K562 (cell line): ENCODE measurements around the gene VPS35L. TPM values are rescaled to one million over a fixed set of nuclear protein-coding genes. Genes with fewer than 3 reads are reported as not detected.

Experiments
- ATAC-seq: fragments of 200-7000 bp; cut with Tn5 transposase; 3 replicates; pipeline ENCODE4 v1.9.1; 2020; ENCODE audit warnings: moderate library complexity
- BruUV-seq: library from RNA; stranded (reverse); fragments of 400-500 nt; replicated peaks from 2 replicates; lab custom pipeline; 2021; lab: Mats Ljungman, UMichigan
- CTCF ChIA-PET: fragments of 300-600 bp; formaldehyde crosslinking; extraction: SDS; loops from one replicate; lab custom pipeline; 2021; ENCODE audit warnings: low intra/inter-chr PET ratio; lab: Yijun Ruan, JAX
- POLR2A ChIA-PET: fragments of 300-600, 350-650 bp; sonication (Branson Sonifier 250); formaldehyde crosslinking; extraction: SDS; loops from one replicate; lab custom pipeline; 2021; ENCODE audit warnings: antibody characterized with exemption, inconsistent platforms; lab: Yijun Ruan, JAX
- DNase-seq, 4 experiments: peaks; one replicate each; pipeline versions ENCODE4 v3.0.0 to v3.0.0-alpha.2; 2011 to 2018; ENCODE audit warnings: low spot score in 3 of 4, mixed read lengths in 3 of 4; ENCODE audit errors: extremely low read depth in 1 of 4
- FAIRE-seq: peaks from 2 replicates; lab custom pipeline; 2011; peaks lifted over from hg19 to GRCh38; lab: Jason Lieb, UNC
- H2AFZ ChIP-seq: 2 replicates; pipeline ENCODE4 v1.6.0; 2011; ENCODE audit warnings: low read depth, low read length, control low read depth, inconsistent platforms
- H3K27ac ChIP-seq: fragments of 200-600 bp; 3 replicates; pipeline ENCODE4 v1.8.0; 2011; ENCODE audit warnings: low read depth, mild to moderate bottlenecking, control low read depth, inconsistent platforms, low read length, moderate library complexity, mixed read lengths; ENCODE audit errors: extremely low read depth
- H3K27me3 ChIP-seq, 2 experiments: fragments of 300-600 bp in 1 of 2; 2 replicates in 1 of 2; 3 replicates in 1 of 2; pipeline versions ENCODE4 v1.6.0 to v1.8.0; 2011; ENCODE audit warnings: inconsistent platforms in 2 of 2, low read length in 2 of 2, mild to moderate bottlenecking in 1 of 2, mixed read lengths in 1 of 2, moderate library complexity in 1 of 2; ENCODE audit not compliant: control insufficient read depth in 2 of 2, insufficient read depth in 2 of 2
- H3K36me3 ChIP-seq: fragments of 300-600 bp; 3 replicates; pipeline ENCODE4 v1.8.0; 2011; ENCODE audit warnings: mild to moderate bottlenecking, low read length, inconsistent platforms; ENCODE audit not compliant: control insufficient read depth, insufficient read depth
- H3K4me1 ChIP-seq, 2 experiments: fragments of 200-600 bp in 1 of 2; replicated peaks in 1 of 2; 2 replicates in 1 of 2; 3 replicates in 1 of 2; pipeline versions ENCODE4 v1.5.1 to v1.8.0; 2011; ENCODE audit warnings: inconsistent platforms in 2 of 2, low read length in 2 of 2, mild to moderate bottlenecking in 1 of 2, mixed read lengths in 1 of 2, moderate library complexity in 1 of 2; ENCODE audit not compliant: control insufficient read depth in 2 of 2, insufficient read depth in 2 of 2
- H3K4me2 ChIP-seq: 2 replicates; pipeline ENCODE4 v1.6.1; 2011; ENCODE audit warnings: low read length, control low read depth, inconsistent platforms, mixed read lengths; ENCODE audit not compliant: insufficient read depth
- H3K4me3 ChIP-seq: fragments of 200-600 bp; sonication (generic), shearing (Covaris generic); 2 replicates; pipeline ENCODE4 v1.5.1; 2016; ENCODE audit warnings: control low read depth, inconsistent platforms
- H3K79me2 ChIP-seq: fragments of 200-600 bp; 3 replicates; pipeline ENCODE4 v1.8.0; 2011; ENCODE audit warnings: low read length, inconsistent platforms; ENCODE audit not compliant: control insufficient read depth, insufficient read depth
- H3K9ac ChIP-seq, 2 experiments: 2 replicates each; pipeline versions ENCODE4 v1.6.0 to v1.6.1; 2011; ENCODE audit warnings: low read depth in 2 of 2, low read length in 2 of 2, control low read depth in 1 of 2, inconsistent platforms in 1 of 2, mild to moderate bottlenecking in 1 of 2, mixed read lengths in 1 of 2; ENCODE audit not compliant: insufficient read depth in 1 of 2
- H3K9me1 ChIP-seq: one replicate; pipeline ENCODE4 v1.6.0; 2011; ENCODE audit warnings: inconsistent platforms, mild to moderate bottlenecking, low read length, moderate library complexity; ENCODE audit not compliant: control insufficient read depth, insufficient read depth
- H3K9me3 ChIP-seq: replicated peaks from 2 replicates; pipeline ENCODE4 v1.5.1; 2011; ENCODE audit warnings: low read depth, low read length, inconsistent platforms; ENCODE audit not compliant: control insufficient read depth, insufficient read depth
- H4K20me1 ChIP-seq: replicated peaks from 2 replicates; pipeline ENCODE4 v1.6.1; 2011; ENCODE audit warnings: low read length, inconsistent platforms, mixed read lengths; ENCODE audit not compliant: control insufficient read depth, insufficient read depth
- EHMT2 ChIP-seq: fragments of 450-650 bp; IDR thresholded peaks from 2 replicates; pipeline ENCODE4 v1.6.1; 2018; ENCODE audit warnings: antibody characterized with exemption
- FOS ChIP-seq: IDR thresholded peaks from 3 replicates; pipeline ENCODE4 v1.6.1; 2011; ENCODE audit not compliant: insufficient read length; ENCODE audit errors: extremely low read depth
- MEF2A ChIP-seq: IDR thresholded peaks from 2 replicates; pipeline ENCODE4 v1.6.1; 2011; ENCODE audit warnings: low read depth, mild to moderate bottlenecking, low read length, moderate library complexity; ENCODE audit not compliant: control insufficient read depth
- RBM25 ChIP-seq: fragments of 200-400 bp; formaldehyde crosslinking; IDR thresholded peaks from 2 replicates; pipeline ENCODE4 v1.6.1; 2018; ENCODE audit warnings: low read length, low read depth, moderate library complexity; ENCODE audit not compliant: severe bottlenecking
- SAP30 ChIP-seq: fragments of 200-600 bp; sonication (generic); IDR thresholded peaks from 2 replicates; pipeline ENCODE4 v1.6.1; 2012; ENCODE audit warnings: borderline replicate concordance, low read depth, mild to moderate bottlenecking, moderate library complexity, low read length, control low read depth, inconsistent platforms; ENCODE audit not compliant: insufficient read depth, poor library complexity, severe bottlenecking
- SRSF1 ChIP-seq: fragments of 200-400 bp; formaldehyde crosslinking; IDR thresholded peaks from 2 replicates; pipeline ENCODE4 v1.6.1; 2017; ENCODE audit warnings: mild to moderate bottlenecking, low read depth, low read length, moderate library complexity
- ZBTB17 ChIP-seq: fragments of 450-650 bp; formaldehyde crosslinking; IDR thresholded peaks from 2 replicates; pipeline ENCODE4 v1.4.0; 2020; ENCODE audit warnings: mild to moderate bottlenecking
- WGBS: fragments of 100-300 bp; shearing (Covaris generic); methylation state at CpG from one replicate; pipeline ENCODE4 v1.1.6; 2016; ENCODE audit warnings: low coverage, mixed read lengths; ENCODE audit not compliant: insufficient coverage; ENCODE audit errors: missing lambda C conversion rate; 5-methylcytosine and 5-hydroxymethylcytosine counted together
- in situ Hi-C: fragments of 300-500 bp; cut with MboI; formaldehyde crosslinking; loops from 4 replicates; pipeline ENCODE4 v1.15.0; 2018; ENCODE audit warnings: inconsistent platforms, mixed read lengths
- intact Hi-C: fragments of 100-400 bp; cut with micrococcal nuclease; formaldehyde crosslinking; loops from 2 replicates; pipeline ENCODE4 v1.14.2; 2022
- polyA plus RNA-seq, 8 experiments: library from polyadenylated mRNA; depleted of rRNA in 4 of 8; stranded (reverse) in 5 of 8; unstranded in 3 of 8; fragments of >200 nt; fragmentation: Nextera tagmentation in 2 of 8; fragmentation: Illumina TruSeq in 1 of 8; extraction: Ambion mirVana in 2 of 8; extraction: Trizol in 1 of 8; gene quantifications; 2 replicates each; pipeline versions ENCODE4 v1.2.1 to v1.2.3, GENCODE V29; 2011 to 2014; ENCODE audit warnings: inconsistent platforms in 1 of 8, missing spikeins in 1 of 8
- total RNA-seq, 7 experiments: library from RNA; depleted of rRNA in 6 of 7; stranded (reverse); fragments of >200 nt in 6 of 7; fragmentation: Illumina TruSeq in 2 of 7; extraction: Trizol in 2 of 7; gene quantifications; 2 replicates each; pipeline versions ENCODE4 v1.2.1 to v1.2.3, GENCODE V29; 2011 to 2021; ENCODE audit warnings: low replicate concordance in 1 of 7

The VPS35L gene
- total and polyA plus RNA-seq, 9 of the 15 experiments (the other 6 are each of a cell fraction or from before 2014, with no cell fraction given), result 10.2 to 30.4 (median 20.1) TPM

- Histone ChIP-seq H3K9me3 (no peaks in the 10 kb centered on the region), H3K9ac (no peak overlapping the region), H3K9me1 (no peaks in the 10 kb centered on the region), H3K27me3 (no peaks in the 10 kb centered on the region; a peak in 1 of 5 replicates), H3K27ac (no peak overlapping the region), H4K20me1 (no peaks in the 10 kb centered on the region), H3K4me3 (no peak overlapping the region), H2AFZ (no peak overlapping the region), H3K4me1 (no peaks in the 10 kb centered on the region; a peak in 1 of 5 replicates), H3K79me2 (no peaks in the 10 kb centered on the region), H3K36me3 (peaks cover 2% of the 10 kb centered on the region; the same call in 1 of the 3 replicates), H3K4me2 (no peak overlapping the region)
- ATAC-seq (no peak), FAIRE-seq (no peak), DNase-seq (no peak)
- BruUV-seq, result no TSS peak
- ChIA-PET CTCF (no interaction called here), POLR2A (interaction anchor here (1.1 to 1.6 kb wide), 2 partner anchors 11 kb away, joined by 3 to 7 read pairs; no protein-coding TSS in a partner anchor)
- intact Hi-C loops (no loop called here), in situ Hi-C loops (no loop called here)
- WGBS, result 25% methylated on average over 7 of the region's 8 CpGs
- TF ChIP-seq RBM25, result no peak
- no peak for TF ChIP-seq MEF2A
- TF ChIP-seq EHMT2, result no peak
- no peak for TF ChIP-seq SRSF1
- TF ChIP-seq SAP30, result no peak
- no peak for TF ChIP-seq FOS
- TF ChIP-seq ZBTB17 (CRISPR knock-in tag), result no peak
Observed at GRCh38 chr16:19567560-19567959, 12.1 kb downstream of the VPS35L start.
